MCF 10A (cell line): ENCODE results near the gene C1QTNF12. TPM values are rescaled to one million over a fixed set of nuclear protein-coding genes. Genes with fewer than 3 reads are reported as not detected.

Experiments used
- BruUV-seq: library from RNA; stranded (reverse); fragments of 400-500 nt; replicated peaks from 2 replicates; lab custom pipeline; 2021; lab: Mats Ljungman, UMichigan
- CTCF ChIA-PET: fragments of 300-600 bp; sonication (Branson Sonifier 250); formaldehyde crosslinking; extraction: SDS; loops from one replicate; lab custom pipeline; 2021; ENCODE audit warnings: antibody characterized with exemption, inconsistent platforms; lab: Yijun Ruan, JAX
- POLR2A ChIA-PET: fragments of 300-600, 350-650 bp; sonication (Branson Sonifier 250); formaldehyde crosslinking; extraction: SDS; loops from one replicate; lab custom pipeline; 2020; ENCODE audit warnings: antibody characterized with exemption, inconsistent platforms; lab: Yijun Ruan, JAX
- DNase-seq: peaks from one replicate; pipeline ENCODE4 v3.0.0-alpha.2; 2018; ENCODE audit not compliant: unreplicated experiment
- H3K27ac Mint-ChIP-seq: one replicate; pipeline ENCODE4 v1.8.0; 2022; ENCODE audit warnings: mild to moderate bottlenecking, low read depth, mixed read lengths; ENCODE audit not compliant: unreplicated experiment
- H3K27me3 Mint-ChIP-seq: one replicate; pipeline ENCODE4 v1.8.0; 2022; ENCODE audit warnings: mixed read lengths; ENCODE audit not compliant: insufficient read depth, unreplicated experiment
- H3K36me3 Mint-ChIP-seq: one replicate; pipeline ENCODE4 v1.8.0; 2022; ENCODE audit warnings: mild to moderate bottlenecking, moderate library complexity, mixed read lengths; ENCODE audit not compliant: insufficient read depth, unreplicated experiment
- H3K4me1 Mint-ChIP-seq: one replicate; pipeline ENCODE4 v1.8.0; 2022; ENCODE audit warnings: mixed read lengths; ENCODE audit not compliant: insufficient read depth, unreplicated experiment
- H3K4me3 Mint-ChIP-seq: one replicate; pipeline ENCODE4 v1.8.0; 2022; ENCODE audit warnings: mild to moderate bottlenecking, moderate library complexity, mixed read lengths; ENCODE audit not compliant: unreplicated experiment
- H3K9me3 Mint-ChIP-seq: one replicate; pipeline ENCODE4 v1.8.0; 2022; ENCODE audit warnings: mixed read lengths; ENCODE audit not compliant: unreplicated experiment
- CTCF ChIP-seq: fragments of 200-600 bp; IDR thresholded peaks from one replicate; pipeline ENCODE4 v1.8.0; 2022; ENCODE audit warnings: antibody characterized with exemption, mild to moderate bottlenecking; ENCODE audit not compliant: unreplicated experiment
- intact Hi-C: fragments of 100-400 bp; cut with micrococcal nuclease; formaldehyde crosslinking; loops from 2 replicates; pipeline ENCODE4 v1.14.1; 2022
- total RNA-seq: library from RNA; stranded (reverse); gene quantifications from 2 replicates; pipeline ENCODE4 v1.2.3, GENCODE V29; 2022

C1QTNF12 gene
- total RNA-seq, 1 experiment from 2014 or later, result 1.5 TPM

GRCh38 chr1:1203561-1204424 lies 42.7 kb downstream of the C1QTNF12 start:
- no peak for DNase-seq
- POLR2A ChIA-PET, result no interaction called here

GRCh38 chr1:1202831-1203560 lies 43.5 kb downstream of the C1QTNF12 start:
- BruUV-seq, result no TSS peak
- peaks cover 3% of the 10 kb centered on the region for H3K4me1 Mint-ChIP-seq
- intact Hi-C loops, result no loop called here
- H3K27ac Mint-ChIP-seq, result no peak overlapping the region
- no peaks in the 10 kb centered on the region for H3K9me3 Mint-ChIP-seq
- no peak for TF ChIP-seq CTCF
- H3K4me3 Mint-ChIP-seq, result no peak overlapping the region
- no peak for DNase-seq
- CTCF ChIA-PET, result no interaction called here
- H3K36me3 Mint-ChIP-seq, result peaks cover 5% of the 10 kb centered on the region
- H3K27me3 Mint-ChIP-seq, result no peaks in the 10 kb centered on the region
- POLR2A ChIA-PET, result no interaction called here

More at GRCh38 chr1:1203561-1204424, 42.7 kb downstream of the C1QTNF12 start:
- no peaks in the 10 kb centered on the region for H3K9me3 Mint-ChIP-seq
- no peak for TF ChIP-seq CTCF
- peaks cover 5% of the 10 kb centered on the region for H3K36me3 Mint-ChIP-seq
- intact Hi-C loops, result no loop called here
- H3K4me1 Mint-ChIP-seq, result peaks cover 11% of the 10 kb centered on the region
- CTCF ChIA-PET, result no interaction called here
- H3K27ac Mint-ChIP-seq, result no peak overlapping the region
- no TSS peak for BruUV-seq
- no peak overlapping the region for H3K4me3 Mint-ChIP-seq
- H3K27me3 Mint-ChIP-seq, result no peaks in the 10 kb centered on the region

- intact Hi-C loops, result no loop called here
- TF ChIP-seq CTCF, result no peak
- no peaks in the 10 kb centered on the region for H3K36me3 Mint-ChIP-seq
- H3K4me3 Mint-ChIP-seq, result no peak overlapping the region
- ChIA-PET POLR2A (no interaction called here), CTCF (interaction anchor here (0.7 kb wide), 1 partner anchor 397 kb away, joined by 3 read pairs; no protein-coding TSS in a partner anchor)
- no peak for DNase-seq
- BruUV-seq, result no TSS peak
- no peaks in the 10 kb centered on the region for H3K9me3 Mint-ChIP-seq
- no peak overlapping the region for H3K27ac Mint-ChIP-seq
- no peaks in the 10 kb centered on the region for H3K4me1 Mint-ChIP-seq
- no peaks in the 10 kb centered on the region for H3K27me3 Mint-ChIP-seq
These were observed 45.4 kb downstream of the C1QTNF12 start for GRCh38 chr1:1200876-1201810.
